Measurements from ENCODE around the gene IRS2.

DNA sequence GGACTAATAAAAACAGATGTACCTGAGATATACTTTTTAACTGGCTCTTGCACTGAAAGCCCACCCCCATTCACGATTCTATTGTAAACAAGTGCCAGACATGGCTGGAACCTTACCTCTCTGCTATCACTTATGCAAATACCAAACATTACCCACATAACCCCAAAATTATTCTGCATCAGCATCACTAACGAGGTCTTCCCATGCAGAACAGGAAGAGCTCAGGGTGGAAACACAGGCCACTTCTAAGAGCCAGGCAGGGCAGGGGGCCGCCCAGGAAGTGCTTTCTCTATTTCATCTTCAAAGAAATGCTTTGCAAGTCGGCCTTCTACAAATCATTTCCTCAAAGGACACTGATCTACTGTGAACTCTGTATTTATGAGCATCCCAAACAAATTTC lies 7.3 kb downstream of the IRS2 start:
- TF ChIP-seq, protein P1, sequence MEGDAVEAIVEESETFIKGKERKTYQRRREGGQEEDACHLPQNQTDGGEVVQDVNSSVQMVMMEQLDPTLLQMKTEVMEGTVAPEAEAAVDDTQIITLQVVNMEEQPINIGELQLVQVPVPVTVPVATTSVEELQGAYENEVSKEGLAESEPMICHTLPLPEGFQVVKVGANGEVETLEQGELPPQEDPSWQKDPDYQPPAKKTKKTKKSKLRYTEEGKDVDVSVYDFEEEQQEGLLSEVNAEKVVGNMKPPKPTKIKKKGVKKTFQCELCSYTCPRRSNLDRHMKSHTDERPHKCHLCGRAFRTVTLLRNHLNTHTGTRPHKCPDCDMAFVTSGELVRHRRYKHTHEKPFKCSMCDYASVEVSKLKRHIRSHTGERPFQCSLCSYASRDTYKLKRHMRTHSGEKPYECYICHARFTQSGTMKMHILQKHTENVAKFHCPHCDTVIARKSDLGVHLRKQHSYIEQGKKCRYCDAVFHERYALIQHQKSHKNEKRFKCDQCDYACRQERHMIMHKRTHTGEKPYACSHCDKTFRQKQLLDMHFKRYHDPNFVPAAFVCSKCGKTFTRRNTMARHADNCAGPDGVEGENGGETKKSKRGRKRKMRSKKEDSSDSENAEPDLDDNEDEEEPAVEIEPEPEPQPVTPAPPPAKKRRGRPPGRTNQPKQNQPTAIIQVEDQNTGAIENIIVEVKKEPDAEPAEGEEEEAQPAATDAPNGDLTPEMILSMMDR (IDR thresholded peaks at IDR 0.05) = no peak
- no peak for TF ChIP-seq POLR2A (IDR thresholded peaks at IDR 0.05)

Data from testis (tissue), 2 donors.